ENCODE results near the gene CRIM1. TPM values are rescaled to one million over a fixed set of nuclear protein-coding genes. Genes with fewer than 3 reads are reported as not detected.

CRIM1 gene
- total RNA-seq, 4 donors from 2014 or later = 140 to 429 (median 201) TPM

DNA sequence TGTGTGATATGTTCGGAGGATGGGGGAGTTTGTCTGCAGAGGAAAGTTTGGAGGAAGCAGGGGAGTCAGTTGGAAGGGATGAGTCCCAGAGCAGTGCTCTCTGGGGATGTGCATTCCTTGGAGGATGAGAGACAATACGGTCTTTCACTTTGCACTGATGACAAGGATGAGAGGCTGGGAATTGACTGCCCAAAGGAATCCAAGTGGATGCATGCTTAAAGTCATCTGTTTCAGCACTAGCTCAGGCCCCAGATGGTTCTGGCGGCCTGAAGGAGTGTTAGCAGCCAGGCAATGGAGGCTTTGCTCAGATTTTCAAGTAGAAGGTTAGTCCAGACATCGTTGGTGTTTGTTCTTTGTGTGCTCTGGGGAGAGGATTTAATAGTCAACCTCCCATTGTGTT is 100.2 kb downstream of the CRIM1 start:
- Histone ChIP-seq H3K36me3 (peaks cover 0 to 11% (median 5%) of the 10 kb centered on the region in 4 donors), H3K27me3 (no peaks in the 10 kb centered on the region), H3K9me3 (no peaks in the 10 kb centered on the region), H3K4me3 (no peak overlapping the region), H3K4me1 (peaks cover 77 to 96% (median 92%) of the 10 kb centered on the region in 4 donors), H3K27ac (replicated peaks in 1 of 4) (peak overlapping the region; percentile 35 to 70 (median 62))
- 72% methylated on average over 4 of the region's 4 CpGs for WGBS
- DNase-seq (ENCODE audit: extremely low spot score) = no peak
- TF ChIP-seq EP300 (IDR thresholded peaks at IDR 0.05) (no peak), POLR2AphosphoS5 (IDR thresholded peaks at IDR 0.05) (no peak), POLR2A (IDR thresholded peaks at IDR 0.05; ENCODE audit: low read depth) (no peak)
- TF ChIP-seq, protein P1, sequence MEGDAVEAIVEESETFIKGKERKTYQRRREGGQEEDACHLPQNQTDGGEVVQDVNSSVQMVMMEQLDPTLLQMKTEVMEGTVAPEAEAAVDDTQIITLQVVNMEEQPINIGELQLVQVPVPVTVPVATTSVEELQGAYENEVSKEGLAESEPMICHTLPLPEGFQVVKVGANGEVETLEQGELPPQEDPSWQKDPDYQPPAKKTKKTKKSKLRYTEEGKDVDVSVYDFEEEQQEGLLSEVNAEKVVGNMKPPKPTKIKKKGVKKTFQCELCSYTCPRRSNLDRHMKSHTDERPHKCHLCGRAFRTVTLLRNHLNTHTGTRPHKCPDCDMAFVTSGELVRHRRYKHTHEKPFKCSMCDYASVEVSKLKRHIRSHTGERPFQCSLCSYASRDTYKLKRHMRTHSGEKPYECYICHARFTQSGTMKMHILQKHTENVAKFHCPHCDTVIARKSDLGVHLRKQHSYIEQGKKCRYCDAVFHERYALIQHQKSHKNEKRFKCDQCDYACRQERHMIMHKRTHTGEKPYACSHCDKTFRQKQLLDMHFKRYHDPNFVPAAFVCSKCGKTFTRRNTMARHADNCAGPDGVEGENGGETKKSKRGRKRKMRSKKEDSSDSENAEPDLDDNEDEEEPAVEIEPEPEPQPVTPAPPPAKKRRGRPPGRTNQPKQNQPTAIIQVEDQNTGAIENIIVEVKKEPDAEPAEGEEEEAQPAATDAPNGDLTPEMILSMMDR (IDR thresholded peaks at IDR 0.05) = no peak
- intact Hi-C loops (cut with DNase I) = loop anchor here (10.0 kb wide), 1 partner anchor 101 kb away; the partner anchor contains the start of gene CRIM1

DNA sequence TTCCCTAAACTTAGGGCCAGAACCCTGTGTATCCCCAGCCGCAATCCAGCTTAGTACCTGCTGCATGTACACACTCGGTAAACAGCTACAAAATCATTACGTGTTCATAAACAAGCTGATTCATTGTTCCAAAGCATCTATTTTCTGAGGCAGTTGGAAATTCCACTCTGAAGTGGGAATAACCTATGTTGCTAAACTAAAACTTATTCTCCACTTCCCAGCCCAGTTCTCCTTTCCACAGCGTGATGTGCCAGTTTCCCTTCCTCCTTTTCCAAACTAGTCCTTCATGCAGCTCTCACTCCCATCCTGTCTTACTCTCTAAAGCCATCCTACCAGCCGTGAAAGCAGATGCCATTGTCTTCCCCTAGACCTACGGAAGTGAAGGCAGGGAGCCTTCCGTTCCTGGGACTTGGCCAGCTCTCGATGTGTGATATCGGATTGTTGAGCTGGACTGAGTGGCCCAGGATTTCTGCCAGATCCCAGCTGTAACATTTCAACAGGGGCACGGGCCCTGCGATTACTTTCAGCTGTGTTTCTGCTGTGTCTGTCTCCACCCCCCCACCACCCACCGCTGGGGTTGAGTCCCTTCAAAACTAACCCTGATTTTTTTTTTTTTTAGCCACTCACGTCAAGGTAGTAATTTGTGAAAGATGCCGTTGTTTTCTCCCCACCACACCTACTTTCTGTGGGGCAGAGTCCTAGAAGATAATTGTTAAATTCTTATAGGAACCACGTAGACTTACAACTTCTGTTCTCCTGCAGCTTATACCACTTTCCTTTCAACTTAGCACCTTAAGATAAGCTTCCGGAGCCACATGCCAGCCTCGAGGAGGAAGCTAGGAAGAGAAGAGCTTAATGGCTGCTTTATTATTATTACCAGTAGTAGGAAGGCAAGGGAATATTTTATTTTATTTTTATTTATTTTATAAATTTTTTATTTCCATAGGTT is 100.9 kb downstream of the CRIM1 start:
- Histone ChIP-seq H3K4me1 (peaks cover 76 to 96% (median 92%) of the 10 kb centered on the region in 4 donors), H3K27me3 (no peaks in the 10 kb centered on the region), H3K27ac (replicated peaks in 1 of 4) (peak overlapping the region; percentile 35 to 70 (median 62)), H3K4me3 (peak overlapping the region in 1 of 4 donors; percentile 1), H3K36me3 (peaks cover 0 to 11% (median 5%) of the 10 kb centered on the region in 4 donors), H3K9me3 (no peaks in the 10 kb centered on the region)
- TF ChIP-seq POLR2AphosphoS5 (IDR thresholded peaks at IDR 0.05) = peak; percentile 43 to 53
- no peak for TF ChIP-seq POLR2A (IDR thresholded peaks at IDR 0.05; ENCODE audit: low read depth)
- DNase-seq (ENCODE audit: extremely low spot score) = no peak
- intact Hi-C loops (cut with DNase I) = loop anchor here (10.0 kb wide), 1 partner anchor 102 kb away; the partner anchor contains the start of gene CRIM1
- 34% methylated on average over 17 of the region's 17 CpGs for WGBS

DNA sequence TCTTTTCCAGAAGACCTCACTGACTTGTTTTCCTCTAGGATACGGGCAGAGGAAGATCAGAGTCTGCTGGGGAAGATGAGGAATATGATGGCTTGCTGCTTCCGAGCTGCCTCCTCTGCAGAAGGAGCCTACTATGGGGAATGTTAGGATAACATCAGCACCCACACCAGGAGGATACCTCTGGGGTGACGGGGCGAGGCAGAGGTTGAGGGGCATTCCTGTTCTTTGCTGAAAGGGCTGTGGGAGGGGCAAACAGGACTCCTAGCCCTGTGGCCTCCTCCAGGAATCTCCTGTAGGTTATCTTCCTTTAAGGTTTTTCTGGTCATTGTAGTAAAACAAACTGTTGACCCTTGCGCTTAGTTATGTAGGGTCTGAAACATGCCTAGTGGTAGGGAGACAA is 102.5 kb downstream of the CRIM1 start:
- peaks cover 70 to 95% (median 89%) of the 10 kb centered on the region in 4 donors for H3K4me1 ChIP-seq
- no peak overlapping the region for H3K4me3 ChIP-seq
- 95% methylated on average over 5 of the region's 5 CpGs for WGBS
- peaks cover 0 to 11% (median 5%) of the 10 kb centered on the region in 4 donors for H3K36me3 ChIP-seq
- intact Hi-C loops (cut with DNase I) = loop anchor here (10.0 kb wide), 1 partner anchor 103 kb away; the partner anchor contains the start of gene CRIM1
- H3K27me3 ChIP-seq = no peaks in the 10 kb centered on the region
- TF ChIP-seq POLR2A (IDR thresholded peaks at IDR 0.05; ENCODE audit: low read depth) = no peak
- no peak for TF ChIP-seq POLR2AphosphoS5 (IDR thresholded peaks at IDR 0.05)
- TF ChIP-seq EP300 (IDR thresholded peaks at IDR 0.05) = no peak
- TF ChIP-seq, protein P1 (IDR thresholded peaks at IDR 0.05) = no peak
- DNase-seq (ENCODE audit: extremely low spot score) = peak; percentile 29
- no peaks in the 10 kb centered on the region for H3K9me3 ChIP-seq
- H3K27ac ChIP-seq (replicated peaks in 1 of 4) = peak overlapping the region in 3 of 4 donors; percentile 35 to 70 (median 66)

DNA sequence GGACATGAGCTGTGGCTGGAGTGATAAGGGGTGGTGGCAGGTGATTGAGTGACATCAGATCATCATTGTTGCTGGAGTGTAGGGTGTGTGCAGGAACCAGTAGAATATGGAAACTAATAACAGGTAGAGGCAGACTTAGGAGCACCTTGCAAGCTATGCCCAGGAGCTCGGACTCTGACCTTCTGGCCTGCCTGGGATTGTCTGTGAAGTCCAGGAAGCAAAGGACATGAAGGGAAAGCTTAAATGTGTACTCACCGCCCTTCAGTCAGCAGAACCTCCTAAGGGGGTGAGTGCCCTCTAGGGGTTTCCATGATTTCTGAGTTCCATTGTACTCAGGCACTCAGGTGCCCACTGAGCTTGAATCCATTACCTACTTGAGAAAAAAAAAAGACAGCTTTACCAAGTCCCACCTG is 104.2 kb downstream of the CRIM1 start:
- no peaks in the 10 kb centered on the region for H3K9me3 ChIP-seq
- intact Hi-C loops (cut with DNase I) = loop anchor here (10.0 kb wide), 1 partner anchor 105 kb away; the partner anchor contains the start of gene CRIM1
- H3K36me3 ChIP-seq = peaks cover 0 to 27% (median 17%) of the 10 kb centered on the region in 4 donors
- H3K27ac ChIP-seq (replicated peaks in 1 of 4) = peak overlapping the region; percentile 2 to 72 (median 69)
- H3K27me3 ChIP-seq = no peaks in the 10 kb centered on the region
- TF ChIP-seq POLR2AphosphoS5 (IDR thresholded peaks at IDR 0.05) (peak; percentile 31 to 35), POLR2A (IDR thresholded peaks at IDR 0.05; ENCODE audit: low read depth) (no peak), EP300 (IDR thresholded peaks at IDR 0.05) (no peak)
- TF ChIP-seq, protein P1 (IDR thresholded peaks at IDR 0.05) = peak; percentile 42 to 51 (median 51)
- H3K4me1 ChIP-seq = peaks cover 57 to 82% (median 79%) of the 10 kb centered on the region in 4 donors
- WGBS = 56% methylated on average over 2 of the region's 2 CpGs
- H3K4me3 ChIP-seq = no peak overlapping the region
- peak; percentile 66 for DNase-seq (ENCODE audit: extremely low spot score)
